SK-N-SH treated with all-trans-retinoic acid at 6 μM for 48 hours (cell line): Measurements from ENCODE around the gene KCNJ1.

Source experiments
- BACH2 ChIP-seq: fragments of 250-450 bp; sonication (Bioruptor Pico); IDR thresholded peaks from 2 replicates; pipeline ENCODE4 v1.9.0; 2021; ENCODE audit warnings: mild to moderate bottlenecking, borderline replicate concordance
- CREB5 ChIP-seq: fragments of 250-450 bp; sonication (Bioruptor Pico); IDR thresholded peaks from 2 replicates; pipeline ENCODE4 v1.5.1; 2020; ENCODE audit warnings: low read depth, mild to moderate bottlenecking, moderate library complexity
- CSDC2 ChIP-seq: fragments of 250-450 bp; sonication (Bioruptor Pico); IDR thresholded peaks from 2 replicates; pipeline ENCODE4 v1.5.0; 2020; ENCODE audit warnings: mild to moderate bottlenecking, moderate library complexity
- ESRRG ChIP-seq: fragments of 250-450 bp; sonication (Bioruptor Pico); IDR thresholded peaks from 2 replicates; pipeline ENCODE4 v1.6.1; 2021; ENCODE audit warnings: mild to moderate bottlenecking
- PATZ1 ChIP-seq: fragments of 250-450 bp; sonication (Bioruptor Pico); IDR thresholded peaks from 2 replicates; pipeline ENCODE4 v1.8.0; 2020; ENCODE audit warnings: mild to moderate bottlenecking, moderate library complexity, borderline replicate concordance
- PPARA ChIP-seq: fragments of 250-450 bp; sonication (Bioruptor Pico); IDR thresholded peaks from 2 replicates; pipeline ENCODE4 v1.5.0; 2020; ENCODE audit warnings: mild to moderate bottlenecking, borderline replicate concordance
- ZNF565 ChIP-seq: fragments of 450-650 bp; formaldehyde crosslinking; conservative IDR thresholded peaks from 2 replicates; pipeline ENCODE4 v1.5.0; 2020; ENCODE audit warnings: low read depth, mild to moderate bottlenecking, moderate library complexity
- ZNF70 ChIP-seq: fragments of 450-650 bp; formaldehyde crosslinking; IDR thresholded peaks from 2 replicates; pipeline ENCODE4 v1.5.0; 2020; ENCODE audit warnings: mild to moderate bottlenecking, moderate library complexity

DNA sequence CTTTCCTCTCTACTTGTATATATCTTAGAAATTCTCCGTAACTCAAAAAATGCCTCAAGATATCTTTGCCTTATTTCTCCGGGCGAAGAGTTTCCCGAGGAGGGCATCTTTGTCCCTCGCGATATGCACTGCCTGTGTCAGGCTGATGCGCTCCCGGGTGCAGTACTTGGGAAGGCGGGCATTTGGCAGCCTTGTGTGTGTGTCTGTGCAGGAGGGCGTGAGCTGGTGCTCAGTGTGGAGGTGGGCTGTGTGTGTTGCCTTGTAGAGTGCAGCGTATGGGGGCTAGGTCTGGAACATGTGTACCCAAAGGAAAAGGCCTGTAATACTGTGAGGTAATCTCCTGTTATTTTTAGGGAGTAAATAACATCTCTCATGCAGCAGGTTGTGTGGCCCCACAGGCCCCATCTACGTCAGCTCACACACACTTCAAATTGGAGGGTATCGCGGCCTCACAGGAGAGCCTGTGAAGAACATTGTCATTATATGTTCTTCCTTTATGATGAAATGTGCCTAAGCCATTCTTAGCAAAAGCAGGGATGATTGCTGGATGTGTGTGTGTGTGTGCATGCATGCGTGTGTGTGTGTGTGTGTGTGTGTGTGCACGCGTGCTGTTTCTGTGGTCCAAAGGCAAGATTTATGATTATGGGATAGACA is 77.5 kb downstream of the KCNJ1 start:
- no peak for TF ChIP-seq PATZ1 (CRISPR knock-in tag)
- TF ChIP-seq ZNF70 (CRISPR knock-in tag): no peak
- no peak for TF ChIP-seq CSDC2 (CRISPR knock-in tag)
- TF ChIP-seq ZNF565 (CRISPR knock-in tag): no peak
- no peak for TF ChIP-seq CREB5 (CRISPR knock-in tag)
- no peak for TF ChIP-seq BACH2 (CRISPR knock-in tag)
- no peak for TF ChIP-seq PPARA (CRISPR knock-in tag)
- no peak for TF ChIP-seq ESRRG (CRISPR knock-in tag)
